A673 (cell line): ENCODE results near the gene GTF2I. TPM values are rescaled to one million over a fixed set of nuclear protein-coding genes. Genes with fewer than 3 reads are reported as not detected.

Experiments
- Bru-seq: library from RNA; stranded (reverse); fragments of 400-500 nt; gene quantifications from one replicate; lab custom pipeline; 2021; lab: Mats Ljungman, UMichigan
- BruChase-seq, 2 experiments: library from RNA; stranded (reverse); fragments of 400-500 nt; gene quantifications; one replicate each; lab custom pipeline; 2021; lab: Mats Ljungman, UMichigan
- BruUV-seq: library from RNA; stranded (reverse); fragments of 400-500 nt; replicated peaks from 2 replicates; lab custom pipeline; 2021; lab: Mats Ljungman, UMichigan
- CTCF ChIA-PET: fragments of 300-600 bp; sonication (Branson Sonifier 250); formaldehyde crosslinking; loops from one replicate; lab custom pipeline; 2022; ENCODE audit warnings: antibody characterized with exemption; lab: Charles Lee
- POLR2A ChIA-PET: fragments of 300-600 bp; sonication (Branson Sonifier 250); formaldehyde crosslinking; loops from one replicate; lab custom pipeline; 2022; ENCODE audit warnings: antibody characterized with exemption; ENCODE audit not compliant: low non-redundant PET; lab: Charles Lee
- DNase-seq: peaks from one replicate; pipeline ENCODE4 v3.0.0-alpha.2; 2015; ENCODE audit warnings: low spot score
- H3K27ac ChIP-seq: fragments of 200-600 bp; sonication (generic); 2 replicates; pipeline ENCODE4 v1.5.1; 2016; ENCODE audit warnings: mixed run types, low read depth, mild to moderate bottlenecking, mixed read lengths, antibody characterized with exemption, low read length; ENCODE audit not compliant: poor library complexity, severe bottlenecking
- H3K27me3 ChIP-seq: fragments of 200-600 bp; sonication (generic); replicated peaks from 2 replicates; pipeline ENCODE4 v1.6.1; 2017; ENCODE audit warnings: mixed run types, low read depth, mild to moderate bottlenecking, mixed read lengths, antibody characterized with exemption, low read length; ENCODE audit not compliant: insufficient read depth, poor library complexity
- H3K36me3 ChIP-seq: fragments of 200-600 bp; sonication (generic); 2 replicates; pipeline ENCODE4 v1.6.1; 2016; ENCODE audit warnings: mixed run types, mild to moderate bottlenecking, mixed read lengths, antibody characterized with exemption, low read length; ENCODE audit not compliant: insufficient read depth, poor library complexity, severe bottlenecking
- H3K4me1 ChIP-seq: fragments of 200-600 bp; sonication (generic); 2 replicates; pipeline ENCODE4 v1.6.1; 2017; ENCODE audit warnings: mixed run types, mild to moderate bottlenecking, mixed read lengths, antibody characterized with exemption, low read length; ENCODE audit not compliant: insufficient read depth, poor library complexity, severe bottlenecking
- H3K4me3 ChIP-seq: fragments of 200-600 bp; sonication (generic); 2 replicates; pipeline ENCODE4 v1.5.1; 2016; ENCODE audit warnings: low read depth, mixed run types, mild to moderate bottlenecking, mixed read lengths, low read length; ENCODE audit not compliant: poor library complexity, severe bottlenecking
- H3K9me3 ChIP-seq: fragments of 200-600 bp; sonication (generic); 2 replicates; pipeline ENCODE4 v1.6.1; 2016; ENCODE audit warnings: mixed run types, low read depth, mild to moderate bottlenecking, mixed read lengths, antibody characterized with exemption, low read length; ENCODE audit not compliant: poor library complexity, severe bottlenecking
- EZH2 ChIP-seq: fragments of 200-600 bp; sonication (generic); IDR thresholded peaks from 2 replicates; pipeline ENCODE4 v1.6.1; 2017; ENCODE audit warnings: borderline replicate concordance, low read depth, mild to moderate bottlenecking, mixed read lengths, antibody characterized with exemption, low read length; ENCODE audit not compliant: poor library complexity, severe bottlenecking
- intact Hi-C: fragments of 100-400 bp; cut with micrococcal nuclease; formaldehyde crosslinking; loops from one replicate; pipeline ENCODE4 v1.10.0; 2022; ENCODE audit not compliant: unreplicated experiment
- long read RNA-seq: library from polyadenylated mRNA; stranded (forward); transcript quantifications from one replicate; pipeline ENCODE4 v2.0.0, GENCODE V29; 2022
- total RNA-seq: library from RNA; stranded (reverse); gene quantifications from 2 replicates; pipeline ENCODE4 v1.2.3, GENCODE V29; 2021
- TF ChIP-seq, protein P1 (sequence below): fragments of 300-800, 200-600 bp; sonication (generic); conservative IDR thresholded peaks from 2 replicates; pipeline ENCODE4 v1.5.1; 2017; ENCODE audit warnings: low read depth, mild to moderate bottlenecking, antibody characterized with exemption, low read length, moderate library complexity, mixed read lengths

The GTF2I gene
- total RNA-seq (250 and 270 TPM in 2 replicates), Bru-seq, nascent RNA (percentile 92 among the genes with signal in this experiment), BruChase-seq, experiment 1, labeled RNA remaining after a 2-hour chase (percentile 87 among the genes with signal in this experiment), BruChase-seq, experiment 2, labeled RNA remaining after a 6-hour chase (percentile 93 among the genes with signal in this experiment)
- long read RNA-seq, full-length matches to known transcripts: 194 of 294 reads
- long read RNA-seq, partial matches to known transcripts: 64 of 294 reads
- long read RNA-seq, other reads (novel, unspliced or antisense): 36 of 294 reads

DNA sequence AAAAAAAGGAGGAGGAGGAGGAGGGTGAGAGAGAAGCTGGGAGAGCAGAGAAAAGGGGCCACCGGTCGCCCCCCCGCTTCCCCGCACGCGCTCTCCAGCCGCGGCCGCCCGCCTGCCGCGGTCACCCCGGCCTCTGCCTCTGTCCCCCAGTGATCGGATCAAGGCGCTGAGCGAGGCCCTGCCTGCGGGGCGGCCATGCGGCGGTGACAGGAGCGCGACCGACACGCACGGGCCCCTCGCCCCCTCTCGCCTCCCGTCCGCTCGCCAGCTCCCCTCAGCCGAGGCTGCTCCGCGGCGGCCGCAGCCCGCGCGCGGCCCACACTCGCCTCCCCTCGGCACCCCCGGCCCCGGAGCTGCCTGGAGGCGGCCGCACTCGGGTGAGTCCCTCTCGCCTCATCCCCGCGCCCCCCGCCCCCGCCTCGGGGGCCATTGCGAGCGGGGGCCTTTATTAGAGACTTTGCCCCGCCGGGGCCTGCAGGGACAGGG lies at the start of gene GTF2I:
GTF2I (plus strand) TSS at position 27 of the 486 bp plus-strand sequence. CDS start 31,411 bp downstream, outside the sequence.
- POLR2A ChIA-PET: interaction anchor here (0.6 kb wide), 2 partner anchors 129 to 139 kb away, joined by 10 to 13 read pairs; no protein-coding TSS in a partner anchor
- TSS peak; percentile 37 for BruUV-seq
- Histone ChIP-seq H3K27ac (peak within 1 kb of the TSS; percentile 100), H3K4me1 (peaks cover 19% of the 10 kb centered on the region), H3K9me3 (no peaks in the 10 kb centered on the region), H3K36me3 (peaks cover 3% of the 10 kb centered on the region), H3K27me3 (no peaks in the 10 kb centered on the region), H3K4me3 (peak within 1 kb of the TSS; percentile 100)
- no peak for DNase-seq
- TF ChIP-seq EZH2: no peak
- TF ChIP-seq, protein P1, sequence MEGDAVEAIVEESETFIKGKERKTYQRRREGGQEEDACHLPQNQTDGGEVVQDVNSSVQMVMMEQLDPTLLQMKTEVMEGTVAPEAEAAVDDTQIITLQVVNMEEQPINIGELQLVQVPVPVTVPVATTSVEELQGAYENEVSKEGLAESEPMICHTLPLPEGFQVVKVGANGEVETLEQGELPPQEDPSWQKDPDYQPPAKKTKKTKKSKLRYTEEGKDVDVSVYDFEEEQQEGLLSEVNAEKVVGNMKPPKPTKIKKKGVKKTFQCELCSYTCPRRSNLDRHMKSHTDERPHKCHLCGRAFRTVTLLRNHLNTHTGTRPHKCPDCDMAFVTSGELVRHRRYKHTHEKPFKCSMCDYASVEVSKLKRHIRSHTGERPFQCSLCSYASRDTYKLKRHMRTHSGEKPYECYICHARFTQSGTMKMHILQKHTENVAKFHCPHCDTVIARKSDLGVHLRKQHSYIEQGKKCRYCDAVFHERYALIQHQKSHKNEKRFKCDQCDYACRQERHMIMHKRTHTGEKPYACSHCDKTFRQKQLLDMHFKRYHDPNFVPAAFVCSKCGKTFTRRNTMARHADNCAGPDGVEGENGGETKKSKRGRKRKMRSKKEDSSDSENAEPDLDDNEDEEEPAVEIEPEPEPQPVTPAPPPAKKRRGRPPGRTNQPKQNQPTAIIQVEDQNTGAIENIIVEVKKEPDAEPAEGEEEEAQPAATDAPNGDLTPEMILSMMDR: no peak
- intact Hi-C loops: loop anchor here (10.0 kb wide), 1 partner anchor 57 kb away; no protein-coding TSS in a partner anchor
- CTCF ChIA-PET: interaction anchor here (0.6 kb wide), 2 partner anchors 229 to 451 kb away, joined by 3 to 8 read pairs; no protein-coding TSS in a partner anchor

DNA sequence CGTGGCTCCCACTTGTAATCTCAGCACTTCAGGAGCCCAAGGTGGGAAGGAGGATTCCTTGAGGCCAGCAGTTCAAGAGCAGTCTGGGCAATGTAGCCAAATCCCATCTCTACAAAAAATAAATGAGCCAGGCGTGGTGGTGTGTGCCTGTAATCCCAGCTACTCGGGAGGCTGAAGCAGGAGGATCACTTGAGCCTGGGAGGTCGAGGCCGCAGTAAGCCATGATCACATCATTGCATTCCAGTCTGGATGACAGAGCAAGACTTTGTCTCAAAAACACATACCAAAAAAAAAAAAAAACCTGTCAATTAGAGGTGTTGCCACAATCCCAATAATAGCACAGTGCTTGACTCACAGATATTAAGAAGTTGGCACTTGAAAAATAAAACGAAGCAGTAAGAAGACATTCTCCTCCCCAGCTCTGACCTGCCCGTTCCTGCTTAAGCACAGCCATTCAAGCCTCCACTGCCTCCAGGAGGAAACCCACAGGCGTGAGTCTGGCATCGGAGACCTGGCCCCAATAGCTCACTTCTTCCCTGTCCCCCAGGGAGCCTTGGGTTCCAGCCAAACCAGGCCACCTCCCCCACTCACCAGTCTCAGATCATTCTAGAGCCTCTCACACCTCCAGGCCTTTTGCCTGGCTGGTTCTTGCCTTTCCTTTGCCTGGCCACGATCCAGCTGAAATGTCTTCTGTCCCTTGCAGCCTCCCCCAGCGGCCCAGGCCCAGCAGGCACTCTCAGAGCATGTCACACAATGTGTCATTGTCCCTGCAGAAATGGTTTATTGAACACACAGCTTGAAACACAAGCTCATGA lies 45.3 kb upstream of the GTF2I start:
- no peaks in the 10 kb centered on the region for H3K9me3 ChIP-seq
- TF ChIP-seq, protein P1: no peak
- no peak for TF ChIP-seq EZH2
- peaks cover 9% of the 10 kb centered on the region for H3K4me1 ChIP-seq
- H3K27ac ChIP-seq: no peak overlapping the region
- ChIA-PET POLR2A (no interaction called here), CTCF (no interaction called here)
- H3K36me3 ChIP-seq: no peaks in the 10 kb centered on the region
- no TSS peak for BruUV-seq
- no peaks in the 10 kb centered on the region for H3K27me3 ChIP-seq
- peak; percentile 61 for DNase-seq
- no peak overlapping the region for H3K4me3 ChIP-seq
- intact Hi-C loops: no loop called here

DNA sequence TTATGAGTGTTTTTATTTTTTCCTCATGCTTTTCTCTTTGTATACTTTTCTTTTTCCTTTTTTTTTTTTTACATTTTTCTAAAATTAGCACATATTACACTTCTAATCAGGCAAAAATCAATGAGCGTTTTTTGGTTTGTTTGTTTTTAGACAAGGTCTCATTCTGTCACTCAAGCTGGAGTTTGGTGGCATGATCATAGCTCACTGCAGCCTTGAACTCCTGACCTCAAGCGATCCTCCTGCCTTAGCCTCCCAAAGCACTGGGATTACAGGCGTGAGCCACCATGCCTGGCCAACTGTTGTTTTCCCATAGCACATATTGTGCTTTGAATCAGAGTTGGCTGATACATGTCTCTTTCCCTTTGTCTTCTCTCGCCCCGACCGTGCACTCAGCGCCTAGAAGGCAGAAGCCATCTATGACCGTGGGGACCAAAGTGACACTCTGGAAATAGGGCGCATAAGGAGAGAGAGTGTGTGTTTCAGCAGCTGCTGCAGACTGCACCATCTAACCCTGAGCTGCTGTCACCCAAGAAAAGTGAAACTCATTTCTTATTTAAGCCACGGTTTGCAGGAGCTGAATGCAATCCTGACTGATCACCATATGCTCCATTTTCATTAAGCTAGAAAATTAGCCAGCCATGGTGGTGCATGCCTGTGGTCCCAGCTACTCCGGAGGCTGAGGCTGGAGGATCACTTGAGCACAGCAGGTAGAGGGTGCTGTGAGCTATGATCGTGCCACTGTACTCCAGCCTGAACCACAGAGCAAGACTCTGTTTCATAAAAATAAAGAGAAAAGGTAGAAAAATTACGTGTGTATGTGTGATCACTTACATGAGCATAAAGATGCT lies 41.4 kb upstream of the GTF2I start:
- POLR2A ChIA-PET: no interaction called here
- H3K4me3 ChIP-seq: no peak overlapping the region
- H3K36me3 ChIP-seq: no peaks in the 10 kb centered on the region
- intact Hi-C loops: no loop called here
- H3K9me3 ChIP-seq: no peaks in the 10 kb centered on the region
- H3K27me3 ChIP-seq: no peaks in the 10 kb centered on the region
- BruUV-seq: no TSS peak
- no peak overlapping the region for H3K27ac ChIP-seq
- DNase-seq: no peak
- peaks cover 9% of the 10 kb centered on the region for H3K4me1 ChIP-seq
- no peak for TF ChIP-seq EZH2
- TF ChIP-seq, protein P1: no peak
- CTCF ChIA-PET: no interaction called here
